Kidney epithelial cell (primary cell): ENCODE data around the gene RRP7A. TPM values are rescaled to one million over a fixed set of nuclear protein-coding genes. Genes with fewer than 3 reads are reported as not detected.
"Not testable (repeated sequence)": the region's sequence is repeated elsewhere in the genome, so short reads cannot be mapped to it uniquely, and the experiment has no call there.

ENCODE experiments used
- DNase-seq: peaks from one replicate; pipeline ENCODE4 v3.0.0-alpha.2; 2010; ENCODE audit warnings: low read depth
- H3K27me3 ChIP-seq: 2 replicates; pipeline ENCODE4 v1.6.0; 2011; ENCODE audit warnings: low read length; ENCODE audit not compliant: control insufficient read depth, insufficient read depth
- H3K36me3 ChIP-seq: 2 replicates; pipeline ENCODE4 v1.5.1; 2011; ENCODE audit warnings: low read length; ENCODE audit not compliant: control insufficient read depth, insufficient read depth
- H3K4me3 ChIP-seq: 2 replicates; pipeline ENCODE4 v1.5.1; 2011; ENCODE audit warnings: low read depth, mild to moderate bottlenecking, control low read depth, low read length
- CTCF ChIP-seq: IDR thresholded peaks from 2 replicates; pipeline ENCODE4 v1.5.1; 2011; ENCODE audit warnings: mild to moderate bottlenecking, moderate library complexity, low read length, control low read depth, inconsistent platforms; ENCODE audit not compliant: insufficient read depth, poor library complexity, severe bottlenecking
- total RNA-seq: library from RNA; depleted of rRNA; stranded (reverse); fragments of >200 nt; gene quantifications from 2 replicates; pipeline ENCODE4 v1.2.3, GENCODE V29; 2015

Gene RRP7A
- total RNA-seq, 1 donor from 2014 or later, result 29.5 TPM

- Histone ChIP-seq H3K27me3 (no peaks in the 10 kb centered on the region), H3K36me3 (no peaks in the 10 kb centered on the region), H3K4me3 (no peak overlapping the region)
- TF ChIP-seq CTCF, result no peak
- no peak for DNase-seq
Measured at GRCh38 chr22:42515896-42516295, 3.7 kb downstream of the RRP7A start.

GRCh38 chr22:42515304-42515703, 4.3 kb downstream of the RRP7A start:
- H3K36me3 ChIP-seq, DNase-seq, H3K27me3 ChIP-seq, H3K4me3 ChIP-seq: not testable (repeated sequence)

GRCh38 chr22:42514331-42514730, 5.3 kb downstream of the RRP7A start:
- H3K27me3 ChIP-seq, H3K4me3 ChIP-seq, H3K36me3 ChIP-seq, DNase-seq: not testable (repeated sequence)

- not testable (repeated sequence) for H3K36me3 ChIP-seq, DNase-seq, H3K27me3 ChIP-seq, H3K4me3 ChIP-seq
Measured at GRCh38 chr22:42512273-42512990, 7.2 kb downstream of the RRP7A start.

- Histone ChIP-seq H3K36me3 (no peaks in the 10 kb centered on the region), H3K4me3 (no peak overlapping the region), H3K27me3 (no peaks in the 10 kb centered on the region)
- DNase-seq, result no peak
- TF ChIP-seq CTCF, result no peak
Measured at GRCh38 chr22:42511401-42511891, 8.2 kb downstream of the RRP7A start.

GRCh38 chr22:42509548-42509947, 10.0 kb downstream of the RRP7A start:
- Histone ChIP-seq H3K36me3 (no peaks in the 10 kb centered on the region), H3K4me3 (no peak overlapping the region), H3K27me3 (no peaks in the 10 kb centered on the region)
- no peak for DNase-seq
- TF ChIP-seq CTCF, result no peak

- H3K36me3 ChIP-seq, H3K27me3 ChIP-seq, DNase-seq, H3K4me3 ChIP-seq: not testable (repeated sequence)
Measured at GRCh38 chr22:42508975-42509364, 10.6 kb downstream of the RRP7A start.

GRCh38 chr22:42508327-42508974, 11.1 kb downstream of the RRP7A start:
- H3K4me3 ChIP-seq, H3K27me3 ChIP-seq, DNase-seq, H3K36me3 ChIP-seq: not testable (repeated sequence)
